CD4-positive, alpha-beta memory T cell (primary cell): ENCODE results near the gene MS4A10. TPM values are rescaled to one million over a fixed set of nuclear protein-coding genes. Genes with fewer than 3 reads are reported as not detected.

Source experiments
- CTCF ChIA-PET: fragments of 350-600 bp; sonication (Branson Sonifier 250); formaldehyde crosslinking; loops from one replicate; lab custom pipeline; 2021; ENCODE audit warnings: inconsistent platforms; ENCODE audit not compliant: partially characterized antibody; lab: Charles Lee
- POLR2A ChIA-PET: fragments of 350-600 bp; sonication (Branson Sonifier 250); formaldehyde crosslinking; loops from one replicate; lab custom pipeline; 2021; ENCODE audit not compliant: partially characterized antibody; lab: Charles Lee
- DNase-seq, 5 donors: peaks; one replicate each; pipeline versions ENCODE4 v3.0.0 to v3.0.0-alpha.2; 2020 to 2022; ENCODE audit warnings: mixed read lengths in 1 of 5
- H3K27ac ChIP-seq: one replicate; pipeline ENCODE4 v1.7.0; 2013; ENCODE audit warnings: low read depth, low read length
- H3K27me3 ChIP-seq: 2 replicates; pipeline ENCODE4 v1.7.0; 2013; ENCODE audit warnings: mild to moderate bottlenecking, low read length, moderate library complexity; ENCODE audit not compliant: insufficient read depth
- H3K36me3 ChIP-seq: 2 replicates; pipeline ENCODE4 v1.7.0; 2013; ENCODE audit warnings: mild to moderate bottlenecking, low read length, moderate library complexity; ENCODE audit not compliant: insufficient read depth
- H3K4me1 ChIP-seq: 2 replicates; pipeline ENCODE4 v1.7.0; 2013; ENCODE audit warnings: mild to moderate bottlenecking, low read length, moderate library complexity; ENCODE audit not compliant: insufficient read depth
- H3K4me3 ChIP-seq, 2 donors: one replicate each; pipeline ENCODE4 v1.7.0; 2013; ENCODE audit warnings: low read length in 2 of 2, mild to moderate bottlenecking in 1 of 2
- H3K9me3 ChIP-seq, 2 donors: one replicate each; pipeline ENCODE4 v1.7.0; 2013; ENCODE audit warnings: low read length in 2 of 2, control low read depth in 1 of 2; ENCODE audit not compliant: control insufficient read depth in 1 of 2
- H3K27ac Mint-ChIP-seq, 7 donors: one replicate each; pipeline ENCODE4 v1.8.0; 2020 to 2021; ENCODE audit warnings: mixed read lengths in 7 of 7, mild to moderate bottlenecking in 6 of 7, inconsistent platforms in 3 of 7, moderate library complexity in 3 of 7
- H3K27me3 Mint-ChIP-seq, 2 donors: one replicate each; pipeline ENCODE4 v1.8.0; 2020 to 2021; ENCODE audit warnings: mixed read lengths in 2 of 2
- H3K36me3 Mint-ChIP-seq, 2 donors: one replicate each; pipeline ENCODE4 v1.8.0; 2020 to 2021; ENCODE audit warnings: mixed read lengths in 2 of 2, inconsistent platforms in 1 of 2, mild to moderate bottlenecking in 1 of 2
- H3K4me1 Mint-ChIP-seq, 4 donors: one replicate each; pipeline ENCODE4 v1.8.0; 2020 to 2021; ENCODE audit warnings: mixed read lengths in 4 of 4, mild to moderate bottlenecking in 1 of 4
- H3K4me3 Mint-ChIP-seq, 8 donors: one replicate each; pipeline ENCODE4 v1.8.0; 2020 to 2021; ENCODE audit warnings: mixed read lengths in 8 of 8, mild to moderate bottlenecking in 7 of 8, moderate library complexity in 6 of 8, inconsistent platforms in 3 of 8
- H3K9me3 Mint-ChIP-seq, 8 donors: one replicate each; pipeline ENCODE4 v1.8.0; 2020 to 2021; ENCODE audit warnings: mixed read lengths in 8 of 8, mild to moderate bottlenecking in 5 of 8, inconsistent platforms in 3 of 8, moderate library complexity in 1 of 8
- intact Hi-C: fragments of 100-400 bp; cut with micrococcal nuclease; formaldehyde crosslinking; loops from one replicate; pipeline ENCODE4 v1.15.1; 2023
- polyA plus RNA-seq, 2 donors: library from polyadenylated mRNA; unstranded; fragments of 300-500 nt; fragmentation: Illumina TruSeq; gene quantifications; one replicate each; pipeline ENCODE4 v1.2.3, GENCODE V29; 2021
- total RNA-seq, 2 experiments: library from RNA; stranded (reverse); gene quantifications; one replicate each; pipeline ENCODE4 v1.2.3, GENCODE V29; 2021

Gene MS4A10
- total and polyA plus RNA-seq, 4 experiments from 2014 or later = not detected

DNA sequence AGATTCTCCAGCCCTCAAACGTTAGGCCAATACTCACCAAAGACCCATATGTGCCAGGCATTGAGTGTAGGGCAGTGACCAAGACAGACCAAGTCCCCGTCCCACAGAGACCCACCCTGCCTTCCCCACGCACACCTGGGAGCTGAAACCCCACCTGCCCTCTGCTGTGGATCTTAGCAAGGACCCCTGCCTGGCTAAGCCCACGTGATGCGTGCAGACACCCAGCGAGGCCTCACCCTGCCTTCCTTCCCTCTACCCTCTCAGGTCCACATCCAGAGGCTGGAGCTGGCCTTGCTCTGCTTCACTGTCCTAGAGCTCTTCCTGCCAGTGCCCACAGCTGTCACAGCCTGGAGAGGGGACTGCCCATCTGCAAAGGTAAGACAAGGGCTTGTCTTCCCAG lies 10.2 kb downstream of the MS4A10 start:
- Mint-ChIP-seq H3K27ac (no peak overlapping the region), H3K27me3 (peaks cover 0 to 12% of the 10 kb centered on the region in 2 donors), H3K4me1 (no peaks in the 10 kb centered on the region), H3K36me3 (no peaks in the 10 kb centered on the region), H3K4me3 (no peak overlapping the region), H3K9me3 (no peaks in the 10 kb centered on the region)
- Histone ChIP-seq H3K36me3 (no peaks in the 10 kb centered on the region), H3K27me3 (no peaks in the 10 kb centered on the region), H3K4me1 (no peaks in the 10 kb centered on the region), H3K9me3 (no peaks in the 10 kb centered on the region), H3K27ac (no peak overlapping the region), H3K4me3 (no peak overlapping the region)
- CTCF ChIA-PET = interaction anchor here (0.6 kb wide), 1 partner anchor 1269 kb away, joined by 4 read pairs; no protein-coding TSS in a partner anchor
- POLR2A ChIA-PET = no interaction called here
- no peak for DNase-seq
- intact Hi-C loops = no loop called here

DNA sequence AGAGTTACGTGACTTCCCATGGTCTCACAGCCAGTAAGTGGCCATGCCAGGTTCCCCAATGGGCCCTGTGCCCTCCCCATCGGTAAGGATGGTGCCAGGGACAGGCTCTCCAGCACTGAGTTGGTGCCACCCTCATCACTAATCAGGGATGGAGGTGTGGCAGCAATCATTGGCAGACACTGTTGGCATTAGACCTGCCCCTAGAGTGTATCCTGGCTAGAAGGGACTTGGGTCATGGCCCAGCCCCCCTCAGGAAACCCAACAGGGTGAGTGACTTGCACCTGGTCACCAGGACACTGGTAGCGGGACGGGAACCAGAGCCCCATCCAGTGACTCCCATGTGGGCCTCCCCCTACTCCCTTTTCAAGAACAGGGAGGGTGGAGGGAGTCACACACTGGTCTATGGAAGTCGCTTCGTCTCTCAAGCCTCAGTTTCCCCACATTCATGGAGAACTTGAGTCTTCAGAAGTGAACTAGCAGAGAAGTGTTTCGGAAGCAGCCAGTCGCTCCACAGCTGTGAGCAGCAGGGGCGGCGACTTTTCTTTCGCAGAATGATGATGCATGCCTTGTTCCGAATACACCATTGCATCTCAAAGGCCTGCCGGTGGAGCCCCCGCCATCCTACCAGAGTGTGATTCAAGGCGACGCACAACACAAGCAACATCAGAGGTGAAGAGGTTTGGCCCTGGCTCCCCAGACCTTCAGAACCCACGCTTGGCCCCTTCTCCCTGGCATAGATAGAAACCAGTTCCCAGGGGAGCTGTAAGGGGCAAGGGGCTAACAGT lies 12.9 kb downstream of the MS4A10 start:
- no peak for DNase-seq
- H3K4me1 Mint-ChIP-seq = no peaks in the 10 kb centered on the region
- H3K9me3 Mint-ChIP-seq = no peaks in the 10 kb centered on the region
- Histone ChIP-seq H3K9me3 (no peaks in the 10 kb centered on the region), H3K4me3 (no peak overlapping the region), H3K4me1 (no peaks in the 10 kb centered on the region), H3K36me3 (no peaks in the 10 kb centered on the region), H3K27me3 (no peaks in the 10 kb centered on the region), H3K27ac (no peak overlapping the region)
- CTCF ChIA-PET = no interaction called here
- H3K36me3 Mint-ChIP-seq = no peaks in the 10 kb centered on the region
- intact Hi-C loops = no loop called here
- POLR2A ChIA-PET = no interaction called here
- no peak overlapping the region for H3K27ac Mint-ChIP-seq
- no peak overlapping the region for H3K4me3 Mint-ChIP-seq
- peaks cover 3 to 14% of the 10 kb centered on the region in 2 donors for H3K27me3 Mint-ChIP-seq

DNA sequence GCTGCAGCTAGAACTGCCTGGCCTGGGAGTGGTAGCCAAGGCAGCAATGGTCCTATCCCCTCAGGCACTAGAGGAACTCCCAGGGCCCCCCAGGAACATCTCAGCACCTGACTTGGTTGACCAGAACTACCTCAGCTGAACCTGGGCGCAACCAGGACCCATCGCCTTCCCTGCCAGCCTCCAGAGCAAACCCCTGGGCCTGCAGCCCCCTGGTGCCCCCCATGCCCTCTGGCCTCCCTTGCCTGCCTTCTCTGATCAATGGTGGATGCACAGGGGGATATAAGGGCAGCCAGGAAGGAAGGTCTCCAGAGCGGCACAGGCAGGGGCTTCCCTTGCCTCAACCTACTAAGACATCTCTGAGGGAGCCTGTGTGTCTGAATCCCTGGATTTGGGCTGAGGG lies 13.5 kb downstream of the MS4A10 start:
- Histone ChIP-seq H3K9me3 (no peaks in the 10 kb centered on the region), H3K27me3 (no peaks in the 10 kb centered on the region), H3K27ac (no peak overlapping the region), H3K4me3 (no peak overlapping the region), H3K4me1 (no peaks in the 10 kb centered on the region), H3K36me3 (no peaks in the 10 kb centered on the region)
- no peak for DNase-seq
- Mint-ChIP-seq H3K4me3 (no peak overlapping the region), H3K9me3 (no peaks in the 10 kb centered on the region), H3K4me1 (no peaks in the 10 kb centered on the region), H3K27me3 (peaks cover 3 to 14% of the 10 kb centered on the region in 2 donors), H3K36me3 (no peaks in the 10 kb centered on the region), H3K27ac (no peak overlapping the region)
- intact Hi-C loops = no loop called here
- ChIA-PET POLR2A (no interaction called here), CTCF (interaction anchor here (1.1 kb wide), 1 partner anchor 8 kb away, joined by 3 read pairs; no protein-coding TSS in a partner anchor)

DNA sequence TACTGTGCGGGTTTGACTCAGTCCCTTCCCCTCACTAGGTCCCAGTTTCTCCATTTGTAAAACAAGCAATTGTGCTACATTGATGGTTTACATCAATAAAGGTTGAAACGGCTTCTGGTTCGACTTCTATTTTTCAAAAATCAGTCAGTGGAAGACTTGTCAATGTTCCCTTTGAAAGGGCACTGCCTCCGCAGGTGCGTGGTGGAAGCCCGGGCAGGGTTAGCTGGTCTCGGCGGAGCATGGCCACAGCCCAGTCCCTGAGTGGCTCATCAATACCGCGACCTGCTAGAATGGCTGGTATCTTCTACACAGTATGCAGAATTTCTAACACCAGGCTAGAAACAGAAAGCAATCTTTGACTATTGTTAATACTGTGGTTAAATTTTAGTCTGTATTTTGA lies 16.1 kb downstream of the MS4A10 start:
- Histone ChIP-seq H3K4me3 (no peak overlapping the region), H3K27ac (no peak overlapping the region), H3K27me3 (no peaks in the 10 kb centered on the region), H3K4me1 (no peaks in the 10 kb centered on the region), H3K36me3 (no peaks in the 10 kb centered on the region), H3K9me3 (no peaks in the 10 kb centered on the region)
- DNase-seq = no peak
- ChIA-PET POLR2A (no interaction called here), CTCF (no interaction called here)
- Mint-ChIP-seq H3K27me3 (peaks cover 6 to 14% of the 10 kb centered on the region in 2 donors), H3K4me3 (no peak overlapping the region), H3K4me1 (no peaks in the 10 kb centered on the region), H3K9me3 (no peaks in the 10 kb centered on the region), H3K36me3 (no peaks in the 10 kb centered on the region), H3K27ac (no peak overlapping the region)
- intact Hi-C loops = no loop called here

DNA sequence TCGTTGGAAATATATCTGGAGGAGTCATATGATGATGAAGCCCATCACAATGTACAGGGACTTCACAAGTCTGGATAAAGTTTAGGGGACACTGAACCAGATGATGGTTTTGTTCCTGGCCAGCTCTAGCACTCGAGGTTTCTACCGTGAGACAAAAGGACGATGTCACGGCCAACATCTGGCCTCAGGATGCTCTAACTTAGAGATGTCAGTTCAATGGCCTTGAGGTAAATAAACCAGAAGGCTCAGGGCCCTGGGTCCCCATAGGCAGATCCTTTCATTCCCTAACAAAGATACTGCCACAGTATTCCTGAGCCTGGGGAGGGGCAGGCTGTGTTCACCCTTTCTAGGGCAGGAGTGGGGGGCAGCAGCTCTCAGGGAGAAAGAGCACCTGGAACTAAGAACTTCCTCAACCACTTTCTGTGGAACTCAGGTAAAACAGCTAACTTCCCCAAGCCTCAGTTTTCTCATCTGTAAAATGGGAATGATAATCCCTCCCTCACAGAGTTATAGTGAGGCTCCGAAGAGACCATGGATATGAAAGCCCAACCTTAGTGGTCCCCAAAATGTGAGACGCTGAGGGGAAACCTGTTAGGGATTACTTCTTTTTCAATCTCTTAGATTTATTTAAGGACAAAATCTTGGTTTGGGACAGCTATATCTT lies 18.3 kb downstream of the MS4A10 start:
- ChIA-PET POLR2A (no interaction called here), CTCF (interaction anchor here (1.4 to 1.6 kb wide), 2 partner anchors 10 to 27 kb away, joined by 4 read pairs; no protein-coding TSS in a partner anchor)
- H3K9me3 ChIP-seq = no peaks in the 10 kb centered on the region
- H3K27ac Mint-ChIP-seq = no peak overlapping the region
- no peaks in the 10 kb centered on the region for H3K9me3 Mint-ChIP-seq
- H3K4me3 Mint-ChIP-seq = no peak overlapping the region
- peaks cover 9 to 15% of the 10 kb centered on the region in 2 donors for H3K27me3 Mint-ChIP-seq
- H3K27ac ChIP-seq = no peak overlapping the region
- H3K4me1 Mint-ChIP-seq = no peaks in the 10 kb centered on the region
- H3K36me3 Mint-ChIP-seq = no peaks in the 10 kb centered on the region
- DNase-seq = no peak
- intact Hi-C loops = no loop called here
- no peaks in the 10 kb centered on the region for H3K4me1 ChIP-seq
- H3K4me3 ChIP-seq = no peak overlapping the region
- H3K36me3 ChIP-seq = no peaks in the 10 kb centered on the region
- H3K27me3 ChIP-seq = no peaks in the 10 kb centered on the region

DNA sequence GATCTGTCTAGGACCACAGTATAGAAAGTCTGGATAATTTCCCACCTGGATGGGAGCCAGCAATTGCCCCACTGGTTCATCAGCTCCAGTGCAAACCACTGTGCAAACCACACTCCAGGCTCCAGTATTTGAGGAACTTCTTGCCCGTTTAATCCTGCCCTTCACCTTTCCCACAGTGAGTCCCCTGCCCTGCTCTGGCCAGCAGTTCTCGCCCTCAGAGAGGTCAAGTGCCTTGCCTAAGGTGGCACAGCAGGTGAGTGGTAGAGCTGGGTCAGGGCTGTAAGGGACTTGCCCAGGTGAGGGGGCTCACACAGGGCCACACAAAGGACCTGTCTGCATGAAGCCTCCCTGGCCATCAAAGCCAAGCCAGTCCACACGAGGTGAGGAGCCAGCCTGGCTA lies 24.1 kb downstream of the MS4A10 start:
- Histone ChIP-seq H3K27me3 (no peaks in the 10 kb centered on the region), H3K4me3 (no peak overlapping the region), H3K36me3 (no peaks in the 10 kb centered on the region), H3K27ac (no peak overlapping the region), H3K9me3 (no peaks in the 10 kb centered on the region), H3K4me1 (no peaks in the 10 kb centered on the region)
- no peaks in the 10 kb centered on the region for H3K4me1 Mint-ChIP-seq
- intact Hi-C loops = no loop called here
- ChIA-PET CTCF (no interaction called here), POLR2A (no interaction called here)
- H3K27ac Mint-ChIP-seq = peak overlapping the region in 1 of 7 donors; percentile 34
- peaks cover 10 to 14% of the 10 kb centered on the region in 2 donors for H3K27me3 Mint-ChIP-seq
- peaks cover 0 to 11% (median 2%) of the 10 kb centered on the region in 8 donors for H3K9me3 Mint-ChIP-seq
- no peaks in the 10 kb centered on the region for H3K36me3 Mint-ChIP-seq
- DNase-seq = no peak
- H3K4me3 Mint-ChIP-seq = no peak overlapping the region

DNA sequence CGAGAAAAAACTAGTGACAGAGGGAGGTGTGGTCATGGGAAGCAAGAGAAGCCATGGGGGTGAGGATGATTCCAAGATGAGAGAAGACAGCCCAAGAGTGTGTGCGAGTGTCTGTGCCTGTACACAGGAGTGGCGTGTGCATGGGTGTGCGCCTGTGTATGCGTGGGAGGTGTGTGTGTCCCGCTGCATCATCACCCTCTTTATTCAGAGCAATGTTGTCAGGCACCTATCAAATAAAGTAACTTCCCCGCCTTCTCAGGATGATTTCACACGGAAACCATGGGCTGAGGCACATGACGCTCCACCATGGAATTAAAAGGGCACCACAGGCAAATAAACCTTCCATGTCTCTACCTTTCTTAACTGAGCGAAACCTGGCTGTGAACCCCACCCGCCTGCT lies 24.6 kb downstream of the MS4A10 start:
- H3K4me1 Mint-ChIP-seq = no peaks in the 10 kb centered on the region
- Histone ChIP-seq H3K4me3 (no peak overlapping the region), H3K4me1 (no peaks in the 10 kb centered on the region), H3K27ac (no peak overlapping the region), H3K9me3 (no peaks in the 10 kb centered on the region), H3K27me3 (no peaks in the 10 kb centered on the region), H3K36me3 (no peaks in the 10 kb centered on the region)
- intact Hi-C loops = no loop called here
- POLR2A ChIA-PET = no interaction called here
- CTCF ChIA-PET = no interaction called here
- no peaks in the 10 kb centered on the region for H3K36me3 Mint-ChIP-seq
- H3K4me3 Mint-ChIP-seq = no peak overlapping the region
- peaks cover 10 to 14% of the 10 kb centered on the region in 2 donors for H3K27me3 Mint-ChIP-seq
- H3K27ac Mint-ChIP-seq = peak overlapping the region in 1 of 7 donors; percentile 34
- peaks cover 0 to 12% (median 2%) of the 10 kb centered on the region in 8 donors for H3K9me3 Mint-ChIP-seq
- DNase-seq = no peak
